Measurements from ENCODE around the gene CRACR2A. TPM values are rescaled to one million over a fixed set of nuclear protein-coding genes. Genes with fewer than 3 reads are reported as not detected.

CRACR2A gene
- total and polyA plus RNA-seq, 2 of the 4 experiments (the other 2 are of a cell fraction): 0.54 to 0.60 TPM

GRCh38 chr12:3630111-3630510, 122.8 kb downstream of the CRACR2A start:
- Histone ChIP-seq H2AFZ (replicated peaks; ENCODE audit: low read length, poor library complexity) (no peak overlapping the region), H2BK15ac (ENCODE audit: low read depth, low read length) (no peak overlapping the region), H3K56ac (ENCODE audit: extremely low read depth, insufficient read depth, low read length) (no peak overlapping the region), H3K4ac (ENCODE audit: low read depth, low read length) (no peak overlapping the region), H3K9ac (ENCODE audit: low read depth, low read length) (no peak overlapping the region), H4K20me1 (ENCODE audit: insufficient read depth, low read length) (no peaks in the 10 kb centered on the region), H3K79me1 (ENCODE audit: low read depth in 1 of 2, low read length in 2 of 2) (no peaks in the 10 kb centered on the region), H3K9me3 (ENCODE audit: control insufficient read depth, insufficient read depth, low read length) (no peaks in the 10 kb centered on the region), H2BK5ac (ENCODE audit: low read depth, low read length, poor library complexity, severe bottlenecking) (no peak overlapping the region), H2BK20ac (ENCODE audit: low read depth, low read length) (no peak overlapping the region), H3K23ac (ENCODE audit: low read depth, low read length) (no peak overlapping the region), H4K91ac (ENCODE audit: insufficient read depth, low read depth, low read length) (no peak overlapping the region), H3K27me3 (ENCODE audit: control insufficient read depth, insufficient read depth, low read length) (peaks cover 21% of the 10 kb centered on the region), H3K4me2 (ENCODE audit: low read depth, low read length) (no peak overlapping the region), H3K36me3 (ENCODE audit: control insufficient read depth, insufficient read depth, low read length) (no peaks in the 10 kb centered on the region), H3K27ac (ENCODE audit: insufficient read depth, low read length) (no peak overlapping the region), H2AK9ac (replicated peaks; ENCODE audit: low read depth, low read length, poor library complexity) (no peak overlapping the region), H2BK120ac (ENCODE audit: low read depth, low read length) (no peak overlapping the region), H3K9me1 (ENCODE audit: insufficient read depth, low read length) (no peaks in the 10 kb centered on the region), H2AK5ac (ENCODE audit: low read depth, low read length) (no peak overlapping the region), H3K4me1 (ENCODE audit: control insufficient read depth, insufficient read depth, low read length) (no peaks in the 10 kb centered on the region), H3K18ac (ENCODE audit: low read depth, low read length) (no peak overlapping the region), H3K4me3 (ENCODE audit: insufficient read depth, low read depth, low read length) (no peak overlapping the region), H4K5ac (ENCODE audit: low read depth, low read length) (no peak overlapping the region), H3K14ac (replicated peaks; ENCODE audit: low read depth, low read length) (no peak overlapping the region), H4K8ac (ENCODE audit: low read depth in 2 of 2, low read length in 2 of 2) (no peak overlapping the region)
- WGBS, 2 experiments (ENCODE audit: extremely low coverage in 2 of 2, insufficient read length in 1 of 2): 60% methylated on average over 3 of the region's 8 CpGs; no CpG with 5 or more reads in 1 of the 2 experiments
- dilution Hi-C loops (cut with HindIII; ENCODE audit: low sequenced_read_pairs, unreplicated experiment): no loop called here
- ChIA-PET CTCF (no interaction called here), POLR2A (ENCODE audit: unreplicated experiment) (no interaction called here)
- no peak for DNase-seq
- intact Hi-C loops (cut with micrococcal nuclease): no loop called here
- no TSS peak for BruUV-seq (replicated peaks)
- TF ChIP-seq MAFK (IDR thresholded peaks at IDR 0.05; ENCODE audit: low read depth, low read length) (no peak), RAD21 (IDR thresholded peaks at IDR 0.05; ENCODE audit: low read length) (no peak), ELK1 (IDR thresholded peaks at IDR 0.05; ENCODE audit: borderline replicate concordance, low read depth, low read length) (no peak), SMC3 (IDR thresholded peaks at IDR 0.05; ENCODE audit: low read depth, low read length) (no peak), USF2 (IDR thresholded peaks at IDR 0.05; ENCODE audit: low read depth, low read length) (no peak)
- in situ Hi-C loops (cut with MboI; ENCODE audit: low sequenced_read_pairs): no loop called here
- no peak for ATAC-seq (ENCODE audit: low read depth)

Measured in IMR-90 (cell line).